ENCODE data around the gene BPHL.
"Not testable (repeated sequence)": the region's sequence is repeated elsewhere in the genome, so short reads cannot be mapped to it uniquely, and the experiment has no call there.

Gene BPHL

DNA sequence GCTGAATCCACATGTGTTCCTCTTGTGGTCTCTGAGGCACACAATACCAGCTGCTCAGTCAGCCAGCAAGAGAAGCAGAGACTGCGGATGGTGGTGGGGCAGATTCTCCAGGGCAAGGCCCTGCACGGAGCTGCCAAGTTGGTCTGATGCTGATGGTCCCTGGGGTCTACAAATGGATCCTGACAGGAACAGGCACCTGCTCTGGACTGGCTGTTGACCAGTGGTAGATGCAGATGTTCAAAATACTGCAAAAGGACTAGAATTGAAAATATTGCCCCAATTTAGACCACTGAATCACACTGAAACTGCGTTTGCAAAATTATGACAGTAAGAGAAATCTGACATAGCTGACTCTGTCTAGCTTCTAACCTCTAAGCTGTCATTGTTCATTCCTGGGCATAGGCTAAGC is 68.5 kb downstream of the BPHL start:
- no peak for DNase-seq

DNA sequence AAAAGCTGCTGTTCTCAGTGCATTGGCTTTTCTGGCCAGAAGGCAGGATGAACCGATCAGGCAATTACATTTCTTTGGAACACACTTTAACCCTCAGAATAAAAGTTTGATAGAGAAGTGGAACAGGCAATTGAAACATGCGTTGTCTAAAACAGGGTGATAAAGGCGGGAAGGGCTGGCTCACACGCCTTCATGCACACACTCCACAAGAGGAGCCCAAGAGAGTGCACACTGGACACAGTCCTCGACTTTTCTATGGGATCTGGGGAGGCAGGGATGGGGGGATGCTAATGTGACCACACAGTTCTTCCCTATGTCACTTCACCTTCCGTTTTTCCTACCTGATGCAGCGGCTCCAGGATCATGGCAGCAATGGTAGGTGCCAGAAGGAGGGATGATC is 69.8 kb downstream of the BPHL start:
- no peak for DNase-seq

DNA sequence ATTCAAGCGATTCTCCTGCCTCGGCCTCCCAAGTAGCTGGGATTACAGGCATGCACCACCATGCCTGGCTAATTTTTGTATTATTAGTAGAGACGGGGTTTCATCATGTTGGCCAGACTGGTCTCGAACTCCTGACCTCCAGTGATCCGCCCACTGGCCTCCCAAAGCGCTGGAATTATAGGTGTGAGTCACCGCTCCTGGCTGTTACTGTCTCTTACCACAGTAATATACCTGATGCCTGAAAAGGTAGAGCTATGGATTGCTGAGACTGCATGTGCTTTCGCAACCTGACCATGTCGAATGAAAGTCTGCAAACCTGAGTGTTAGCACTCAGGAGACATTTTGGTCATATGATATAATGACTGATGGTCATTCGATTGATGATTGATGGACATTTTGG is 70.7 kb downstream of the BPHL start:
- DNase-seq = not testable (repeated sequence)

DNA sequence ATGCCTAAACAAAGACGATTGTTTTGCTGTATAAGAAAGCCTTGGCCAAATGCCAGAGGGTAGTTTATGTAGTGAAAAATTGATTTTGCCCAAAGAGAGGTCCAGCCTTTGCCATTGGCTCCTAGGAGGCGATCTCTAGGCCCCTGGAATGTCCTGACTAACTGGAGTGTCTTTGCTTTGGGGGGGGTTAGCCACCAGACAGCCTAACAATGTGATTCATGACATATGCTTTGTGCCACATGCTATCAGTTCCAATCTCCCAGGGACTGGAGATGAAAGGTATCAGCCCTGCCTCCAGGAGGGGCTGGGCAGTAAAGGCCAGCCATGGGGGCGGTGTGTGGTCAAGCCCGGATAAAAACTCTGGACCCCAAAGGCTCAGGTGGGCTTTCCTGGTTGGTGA is 71.5 kb downstream of the BPHL start:
- DNase-seq = no peak

DNA sequence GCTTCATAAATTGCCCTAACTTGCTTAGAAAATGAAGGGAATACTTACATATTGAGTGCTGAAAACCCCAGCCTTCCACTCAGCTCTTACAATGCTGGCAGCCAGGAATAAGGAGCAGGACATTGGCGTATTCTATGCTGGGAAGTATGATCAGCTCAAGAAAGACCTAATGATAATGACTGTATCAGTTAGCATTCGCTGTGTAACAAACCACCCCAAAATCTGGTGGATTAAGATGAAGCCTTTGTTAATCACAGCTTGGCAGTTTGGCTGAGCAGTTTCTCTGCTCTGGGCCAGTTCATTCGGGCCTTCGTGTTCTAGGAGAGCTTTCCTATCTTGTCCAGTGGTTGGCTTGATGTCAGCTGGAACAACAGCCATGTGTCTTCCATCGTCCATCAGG is 72.3 kb downstream of the BPHL start:
- DNase-seq = no peak

DNA sequence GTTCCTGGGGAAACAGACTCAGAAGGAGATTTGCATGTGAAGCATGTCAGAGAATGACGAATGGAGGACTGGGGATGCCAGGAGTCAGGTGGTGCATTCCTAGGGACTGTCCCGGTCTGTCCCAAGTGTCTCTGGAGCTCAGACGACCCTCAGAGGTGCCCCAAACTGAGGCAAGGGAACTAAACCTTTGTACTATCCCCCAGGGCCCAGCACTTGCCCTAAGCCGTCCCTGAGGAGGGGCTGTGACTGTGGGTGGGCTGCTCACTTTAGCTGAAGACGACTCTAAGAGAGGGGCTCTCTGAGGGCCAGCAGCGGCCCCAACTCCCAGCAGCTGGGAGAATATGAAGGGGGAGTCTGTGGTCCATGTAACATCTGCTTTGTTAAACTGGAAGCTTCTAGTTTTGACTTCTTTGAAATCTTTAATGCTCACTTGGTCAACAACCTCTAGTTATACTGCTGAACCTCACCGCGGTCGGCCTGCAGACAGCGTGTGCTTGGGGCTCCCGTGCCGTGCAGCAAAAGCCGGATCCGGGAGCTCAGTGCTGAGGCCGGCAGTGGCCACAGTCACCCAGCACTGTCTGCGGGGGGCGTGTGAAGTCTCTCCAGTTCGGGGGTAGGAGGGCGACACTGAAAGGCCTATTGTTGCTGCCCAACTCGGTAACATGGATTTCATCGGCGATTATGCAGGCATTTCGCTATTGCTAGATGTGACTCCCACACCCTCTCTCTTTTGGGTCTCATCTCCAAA is 74.8 kb downstream of the BPHL start:
- DNase-seq = no peak

DNA sequence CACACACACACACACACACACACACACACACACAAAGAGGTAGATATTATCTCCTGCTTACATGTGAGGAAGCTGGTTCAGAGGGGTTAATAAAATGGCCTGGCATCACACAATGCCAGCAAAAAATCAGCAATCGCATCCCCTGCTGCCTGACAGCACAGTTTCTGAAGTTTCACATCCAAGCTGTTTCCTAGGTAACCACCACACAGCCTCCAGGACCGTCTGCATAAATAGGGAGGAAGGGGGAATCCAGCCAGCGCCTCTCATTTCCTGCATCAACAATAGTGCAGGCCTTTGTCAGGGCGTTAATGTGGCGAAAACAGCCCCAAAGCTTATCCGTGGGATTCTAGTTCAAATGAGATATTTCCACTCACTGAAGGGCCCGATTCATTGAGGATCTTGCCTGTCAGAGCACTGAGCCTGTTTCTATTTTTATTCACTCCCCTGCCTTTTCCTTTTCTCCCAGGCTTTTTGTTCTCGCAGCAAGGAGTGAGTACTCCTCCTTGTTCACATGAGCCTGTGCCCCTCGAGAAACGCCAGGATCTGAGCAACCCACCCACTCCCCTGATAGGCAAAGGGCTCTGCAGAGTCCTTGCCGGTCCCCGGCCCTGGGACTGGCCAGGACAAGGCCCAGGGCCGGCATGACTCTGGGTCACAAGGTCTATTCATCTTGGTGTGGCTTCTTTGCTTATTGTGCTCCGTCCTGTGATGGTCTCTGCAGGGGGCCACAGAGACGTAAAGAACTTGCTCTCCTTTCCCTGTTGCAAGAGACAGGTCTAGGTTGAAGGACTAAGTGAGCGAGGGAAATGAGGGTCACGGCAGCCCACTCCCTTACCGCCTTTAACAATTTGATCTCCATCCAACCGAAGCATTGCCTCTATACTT is 76.3 kb downstream of the BPHL start:
- no peak for DNase-seq

DNA sequence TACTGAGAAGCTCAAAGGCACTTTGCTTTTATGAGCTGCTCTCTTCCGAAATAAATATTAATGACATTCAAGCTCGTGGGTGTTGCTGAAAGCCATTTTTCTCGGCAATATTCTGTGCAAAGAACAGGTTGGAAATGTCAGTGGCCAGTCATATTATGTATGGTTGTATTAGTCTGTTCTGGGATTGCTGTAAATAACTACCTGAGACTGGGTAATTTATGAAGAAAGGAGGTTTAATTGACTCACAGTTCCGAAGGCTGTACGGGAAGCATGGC is 76.8 kb downstream of the BPHL start:
- no peak for DNase-seq

DNA sequence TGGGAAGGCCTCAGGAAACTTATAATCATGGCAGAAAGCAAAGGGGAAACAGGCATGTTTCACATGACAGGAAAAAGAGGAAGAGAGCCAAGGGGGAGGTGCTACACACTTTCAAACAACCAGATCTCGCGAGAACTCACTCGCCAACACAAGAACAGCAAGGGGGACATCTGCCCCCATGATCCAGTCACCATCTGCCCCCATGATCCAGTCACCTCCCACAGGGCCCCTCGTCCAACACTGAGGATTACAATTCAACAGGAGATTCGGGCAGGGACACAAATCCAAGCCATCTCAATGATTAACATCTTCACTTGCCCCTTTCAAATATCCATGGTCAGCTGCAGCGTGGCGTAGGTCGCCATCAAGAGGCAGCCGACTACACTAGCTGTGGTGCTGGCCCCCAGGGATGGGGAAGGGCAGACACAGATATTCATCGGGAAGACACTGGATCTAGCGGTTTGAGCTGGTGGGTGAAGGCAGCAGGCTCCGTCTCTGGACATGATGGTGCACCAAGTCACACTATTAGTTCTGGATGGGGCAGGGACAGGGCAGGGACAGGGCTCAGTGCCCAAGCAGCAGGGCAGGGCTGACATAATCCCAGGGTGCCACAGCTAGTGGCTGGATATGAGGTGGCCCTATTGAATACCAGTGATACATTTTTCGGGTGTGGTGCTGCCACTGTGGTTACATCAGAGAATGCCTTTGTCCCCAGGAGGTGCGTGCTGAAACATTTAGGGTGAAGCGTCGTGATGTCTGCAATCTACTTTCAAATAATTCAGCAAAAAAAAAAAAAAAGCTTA is 77.4 kb downstream of the BPHL start:
- DNase-seq = no peak

DNA sequence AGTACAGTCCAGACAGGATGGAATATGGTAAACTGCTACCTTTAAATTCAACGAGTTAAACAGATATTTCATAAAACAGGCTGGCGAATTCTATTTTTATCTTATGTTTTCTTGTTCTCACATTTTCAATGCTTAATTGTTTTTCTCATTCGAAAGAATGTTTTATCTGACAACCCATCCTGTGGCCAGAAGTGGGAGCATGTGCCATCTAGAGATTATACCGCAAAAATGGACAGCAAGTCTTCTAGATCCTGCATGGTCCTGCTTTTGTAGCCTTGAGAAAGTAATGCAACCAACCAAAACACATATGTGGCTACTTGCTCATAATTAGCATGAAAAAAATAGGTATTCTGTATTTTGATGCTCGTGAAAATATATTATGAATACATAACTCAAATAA is 78.3 kb downstream of the BPHL start:
- DNase-seq = no peak

DNA sequence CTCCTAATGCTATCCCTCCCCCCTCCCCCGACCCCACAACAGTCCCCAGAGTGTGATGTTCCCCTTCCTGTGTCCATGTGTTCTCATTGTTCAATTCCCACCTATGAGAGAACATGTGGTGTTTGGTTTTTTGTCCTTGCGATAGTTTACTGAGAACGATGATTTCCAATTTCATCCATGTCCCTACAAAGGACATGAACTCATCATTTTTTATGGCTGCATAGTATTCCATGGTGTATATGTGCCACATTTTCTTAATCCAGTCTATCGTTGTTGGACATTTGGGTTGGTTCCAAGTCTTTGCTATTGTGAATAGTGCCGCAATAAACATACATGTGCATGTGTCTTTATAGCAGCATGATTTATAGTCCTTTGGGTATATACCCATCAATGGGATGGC is 79.2 kb downstream of the BPHL start:
- not testable (repeated sequence) for DNase-seq

DNA sequence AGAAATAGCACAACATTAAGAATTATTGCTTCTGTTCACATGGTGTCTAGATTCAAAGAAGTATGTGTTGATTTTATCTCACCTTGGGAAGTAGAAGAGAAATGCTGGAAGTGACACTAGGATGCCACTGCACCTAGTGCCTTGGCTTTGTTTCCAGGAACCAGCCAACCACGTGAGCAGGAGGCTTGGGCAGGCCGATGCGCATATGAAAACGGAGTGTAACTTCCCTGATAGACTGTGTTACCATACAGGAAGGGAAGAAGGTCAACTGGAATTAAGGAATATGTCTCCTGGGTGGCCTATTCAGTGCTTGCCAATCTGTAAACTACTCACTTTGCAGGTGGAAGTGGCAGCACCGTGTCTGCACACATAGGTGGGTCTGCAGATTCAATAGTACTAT is 80.9 kb downstream of the BPHL start:
- no peak for DNase-seq

DNA sequence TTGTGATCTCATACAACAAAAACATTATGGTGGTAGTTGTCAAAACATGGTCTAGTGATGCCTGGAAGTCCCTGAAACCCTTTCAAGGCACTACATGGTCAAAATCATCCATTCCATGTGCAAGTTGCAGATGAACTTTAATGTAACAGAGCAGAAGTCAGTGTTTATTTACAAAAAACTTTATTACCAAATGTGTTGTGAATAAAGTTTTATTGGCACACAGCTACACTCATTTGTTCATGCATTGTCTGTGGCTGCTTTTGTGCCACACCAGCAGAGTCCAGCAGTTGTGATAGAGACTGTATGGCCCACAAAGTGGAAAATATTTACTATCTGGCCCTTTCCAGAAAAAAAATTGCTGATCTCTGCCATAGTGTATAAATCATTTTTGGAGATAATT is 82.2 kb downstream of the BPHL start:
- DNase-seq = no peak

DNA sequence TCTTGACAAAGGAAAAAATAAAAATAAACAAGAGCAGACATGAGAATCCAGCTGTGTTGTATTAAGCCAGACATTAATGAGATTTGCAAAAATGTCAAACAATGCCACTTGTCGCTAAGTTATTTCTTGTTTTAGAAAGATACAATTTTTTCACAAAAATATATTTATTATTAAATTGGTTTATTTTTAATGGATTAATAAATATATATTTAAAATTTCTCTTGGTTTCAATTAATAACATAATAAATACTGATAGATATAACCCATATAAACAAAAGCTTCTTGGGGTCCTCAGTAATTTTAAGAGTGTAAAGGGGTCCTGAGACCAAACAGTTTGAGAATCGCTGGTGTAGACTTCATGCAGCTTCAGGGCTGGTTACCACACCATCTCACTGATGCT is 82.9 kb downstream of the BPHL start:
- no peak for DNase-seq

All from CD4-positive, alpha-beta T cell treated with Interleukin-4 for 4 hours (primary cell).